ENCODE measurements around the gene FERMT1.

GRCh38 chr20:6108330-6108729 lies 14.5 kb downstream of the FERMT1 start:
- TF ChIP-seq, protein P1, sequence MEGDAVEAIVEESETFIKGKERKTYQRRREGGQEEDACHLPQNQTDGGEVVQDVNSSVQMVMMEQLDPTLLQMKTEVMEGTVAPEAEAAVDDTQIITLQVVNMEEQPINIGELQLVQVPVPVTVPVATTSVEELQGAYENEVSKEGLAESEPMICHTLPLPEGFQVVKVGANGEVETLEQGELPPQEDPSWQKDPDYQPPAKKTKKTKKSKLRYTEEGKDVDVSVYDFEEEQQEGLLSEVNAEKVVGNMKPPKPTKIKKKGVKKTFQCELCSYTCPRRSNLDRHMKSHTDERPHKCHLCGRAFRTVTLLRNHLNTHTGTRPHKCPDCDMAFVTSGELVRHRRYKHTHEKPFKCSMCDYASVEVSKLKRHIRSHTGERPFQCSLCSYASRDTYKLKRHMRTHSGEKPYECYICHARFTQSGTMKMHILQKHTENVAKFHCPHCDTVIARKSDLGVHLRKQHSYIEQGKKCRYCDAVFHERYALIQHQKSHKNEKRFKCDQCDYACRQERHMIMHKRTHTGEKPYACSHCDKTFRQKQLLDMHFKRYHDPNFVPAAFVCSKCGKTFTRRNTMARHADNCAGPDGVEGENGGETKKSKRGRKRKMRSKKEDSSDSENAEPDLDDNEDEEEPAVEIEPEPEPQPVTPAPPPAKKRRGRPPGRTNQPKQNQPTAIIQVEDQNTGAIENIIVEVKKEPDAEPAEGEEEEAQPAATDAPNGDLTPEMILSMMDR (IDR thresholded peaks at IDR 0.05) = no peak
- TF ChIP-seq POLR2A (IDR thresholded peaks at IDR 0.05) = no peak

Measured in sigmoid colon (tissue), 3 donors.